ENCODE measurements around the gene FARS2.

The FARS2 gene

DNA sequence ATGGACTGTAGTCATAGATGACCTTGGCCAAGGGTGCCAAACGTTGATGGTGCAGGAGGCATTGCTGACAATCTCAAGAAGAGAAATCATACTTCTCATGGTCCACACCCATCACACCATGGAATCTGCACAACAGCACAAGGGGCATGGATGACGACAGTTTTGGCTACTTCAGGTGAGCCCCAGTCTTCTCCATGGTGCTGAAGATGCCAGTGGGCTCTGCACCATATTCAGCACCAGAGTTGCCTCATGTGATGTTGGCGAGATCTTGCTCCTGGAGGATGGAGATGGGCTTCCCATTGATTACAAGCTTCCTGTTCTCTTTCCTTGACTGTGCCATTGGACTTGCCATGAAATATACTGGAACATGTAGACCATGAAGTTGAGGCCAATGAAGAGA, 556.6 kb downstream of the FARS2 start:
- H3K9me3 Mint-ChIP-seq: no peaks in the 10 kb centered on the region
- H3K27ac Mint-ChIP-seq: no peak overlapping the region
- H3K4me3 Mint-ChIP-seq: no peak overlapping the region
- no peak for DNase-seq (ENCODE audit: low spot score)
- H3K27me3 Mint-ChIP-seq (ENCODE audit: low read depth): peaks cover 11% of the 10 kb centered on the region
- H3K36me3 Mint-ChIP-seq (ENCODE audit: low read depth): no peaks in the 10 kb centered on the region
- peaks cover 11% of the 10 kb centered on the region for H3K4me1 Mint-ChIP-seq (ENCODE audit: low read depth)

DNA sequence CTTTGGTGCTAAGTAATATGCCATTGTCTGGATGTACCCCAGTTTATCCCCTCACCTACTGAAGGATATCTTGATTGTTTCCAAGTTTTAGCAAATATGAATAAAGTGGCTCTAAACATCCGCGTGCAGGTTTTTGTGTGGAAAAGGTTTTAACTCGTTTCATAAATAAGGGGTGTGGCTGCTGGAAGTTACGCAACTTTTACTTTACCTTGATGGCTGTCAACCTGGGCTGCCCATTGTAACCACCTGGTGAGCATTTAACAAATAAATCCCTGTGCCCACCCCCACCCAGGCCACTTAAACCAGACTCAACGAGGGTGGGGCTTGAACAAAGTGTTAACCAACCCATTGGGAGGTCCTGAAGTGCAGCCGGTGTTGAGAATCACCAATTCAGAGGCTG, 557.6 kb downstream of the FARS2 start:
- DNase-seq (ENCODE audit: low spot score): no peak
- Mint-ChIP-seq H3K27me3 (ENCODE audit: low read depth) (peaks cover 11% of the 10 kb centered on the region), H3K9me3 (no peaks in the 10 kb centered on the region), H3K4me1 (ENCODE audit: low read depth) (peaks cover 4% of the 10 kb centered on the region), H3K27ac (no peak overlapping the region), H3K4me3 (no peak overlapping the region), H3K36me3 (ENCODE audit: low read depth) (no peaks in the 10 kb centered on the region)
